Measurements from ENCODE around the gene CAMK2A. TPM values are rescaled to one million over a fixed set of nuclear protein-coding genes. Genes with fewer than 3 reads are reported as not detected.

CAMK2A gene
- total RNA-seq, 2 donors from 2014 or later, result 4.9 to 18.2 TPM

GRCh38 chr5:150321211-150321610 is 31.6 kb upstream of the CAMK2A start:
- Histone ChIP-seq H3K4me1 (peaks cover 0 to 12% of the 10 kb centered on the region in 2 donors), H3K4me3 (no peak overlapping the region), H3K27ac (no peak overlapping the region), H3K36me3 (no peaks in the 10 kb centered on the region), H3K9me3 (no peaks in the 10 kb centered on the region), H3K27me3 (no peaks in the 10 kb centered on the region)
- DNase-seq (ENCODE audit: low spot score), result no peak
- no peak for TF ChIP-seq CTCF (IDR thresholded peaks at IDR 0.05)

GRCh38 chr5:150320044-150320613 is 30.6 kb upstream of the CAMK2A start:
- H3K36me3 ChIP-seq, result no peaks in the 10 kb centered on the region
- no peak overlapping the region for H3K27ac ChIP-seq
- H3K9me3 ChIP-seq, result no peaks in the 10 kb centered on the region
- no peaks in the 10 kb centered on the region for H3K27me3 ChIP-seq
- peaks cover 0 to 12% of the 10 kb centered on the region in 2 donors for H3K4me1 ChIP-seq
- TF ChIP-seq CTCF (IDR thresholded peaks at IDR 0.05), result no peak
- H3K4me3 ChIP-seq, result no peak overlapping the region
- peak; percentile 92 for DNase-seq (ENCODE audit: low spot score)

GRCh38 chr5:150319484-150319790 is 29.9 kb upstream of the CAMK2A start:
- no peaks in the 10 kb centered on the region for H3K9me3 ChIP-seq
- H3K27ac ChIP-seq, result no peak overlapping the region
- no peak for DNase-seq (ENCODE audit: low spot score)
- no peaks in the 10 kb centered on the region for H3K36me3 ChIP-seq
- H3K4me1 ChIP-seq, result peaks cover 0 to 12% of the 10 kb centered on the region in 2 donors
- no peak overlapping the region for H3K4me3 ChIP-seq
- H3K27me3 ChIP-seq, result no peaks in the 10 kb centered on the region
- no peak for TF ChIP-seq CTCF (IDR thresholded peaks at IDR 0.05)

- peaks cover 0 to 12% of the 10 kb centered on the region in 2 donors for H3K4me1 ChIP-seq
- H3K4me3 ChIP-seq, result no peak overlapping the region
- H3K36me3 ChIP-seq, result no peaks in the 10 kb centered on the region
- no peaks in the 10 kb centered on the region for H3K9me3 ChIP-seq
- H3K27ac ChIP-seq, result no peak overlapping the region
- no peaks in the 10 kb centered on the region for H3K27me3 ChIP-seq
- TF ChIP-seq CTCF (IDR thresholded peaks at IDR 0.05), result no peak
- DNase-seq (ENCODE audit: low spot score), result no peak
These were observed 29.3 kb upstream of the CAMK2A start for GRCh38 chr5:150318613-150319483.

- H3K4me3 ChIP-seq, result no peak overlapping the region
- no peaks in the 10 kb centered on the region for H3K36me3 ChIP-seq
- no peak overlapping the region for H3K27ac ChIP-seq
- no peaks in the 10 kb centered on the region for H3K9me3 ChIP-seq
- DNase-seq (ENCODE audit: low spot score), result no peak
- H3K4me1 ChIP-seq, result peaks cover 0 to 12% of the 10 kb centered on the region in 2 donors
- H3K27me3 ChIP-seq, result no peaks in the 10 kb centered on the region
- TF ChIP-seq CTCF (IDR thresholded peaks at IDR 0.05), result no peak
These were observed 27.8 kb upstream of the CAMK2A start for GRCh38 chr5:150317048-150318003.
